Activated CD4-positive, CD25-positive, alpha-beta regulatory T cell treated with anti-CD3 and anti-CD28 coated beads, Interleukin-2, amount 50 U/mL, for 16 hours (primary cell): ENCODE measurements around the gene SPATA2L.
A peak's percentile ranks its signal among the peaks of the same experiment; 100 is the strongest.
"Not testable (repeated sequence)": the region's sequence is repeated elsewhere in the genome, so short reads cannot be mapped to it uniquely, and the experiment has no call there.

ENCODE experiments used
- DNase-seq: peaks from one replicate; pipeline ENCODE4 v3.0.0-alpha.2; 2020; ENCODE audit warnings: low read depth, low spot score

SPATA2L gene

GRCh38 chr16:89690392-89690901 lies 11.1 kb downstream of the SPATA2L start:
- no peak for DNase-seq

GRCh38 chr16:89689621-89690020 lies 11.9 kb downstream of the SPATA2L start:
- DNase-seq: not testable (repeated sequence)

GRCh38 chr16:89689142-89689541 lies 12.4 kb downstream of the SPATA2L start:
- no peak for DNase-seq

- DNase-seq: no peak
These were observed 13.1 kb downstream of the SPATA2L start for GRCh38 chr16:89688395-89688794.

GRCh38 chr16:89687092-89687940 lies 14.2 kb downstream of the SPATA2L start:
- DNase-seq: no peak

GRCh38 chr16:89686520-89687091 lies 14.9 kb downstream of the SPATA2L start, which contains the start of gene CDK10:
TSS of gene CDK10 (plus strand) at chr16:89686689. CDS start at chr16:89686711, 22 bp downstream.
- peak; percentile 84 for DNase-seq

GRCh38 chr16:89685916-89686315 lies 15.6 kb downstream of the SPATA2L start:
- no peak for DNase-seq

GRCh38 chr16:89678258-89678657 lies 23.2 kb downstream of the SPATA2L start:
- no peak for DNase-seq

GRCh38 chr16:89672177-89672941 lies 29.1 kb downstream of the SPATA2L start:
- no peak for DNase-seq

GRCh38 chr16:89671565-89671964 lies 29.9 kb downstream of the SPATA2L start:
- DNase-seq: not testable (repeated sequence)

- DNase-seq: no peak
These were observed 30.7 kb downstream of the SPATA2L start for GRCh38 chr16:89670496-89671431.

- DNase-seq: no peak
These were observed 31.8 kb downstream of the SPATA2L start for GRCh38 chr16:89669755-89670154.

GRCh38 chr16:89668790-89669158 lies 32.7 kb downstream of the SPATA2L start:
- no peak for DNase-seq

GRCh38 chr16:89667633-89668032 lies 33.9 kb downstream of the SPATA2L start:
- no peak for DNase-seq

GRCh38 chr16:89667000-89667399 lies 34.5 kb downstream of the SPATA2L start:
- DNase-seq: not testable (repeated sequence)

- DNase-seq: not testable (repeated sequence)
These were observed 37.3 kb downstream of the SPATA2L start for GRCh38 chr16:89664238-89664637.

GRCh38 chr16:89661215-89661614 lies 40.3 kb downstream of the SPATA2L start:
- no peak for DNase-seq

- DNase-seq: no peak
These were observed 41.4 kb downstream of the SPATA2L start for GRCh38 chr16:89660146-89660545.

- DNase-seq: no peak
These were observed 43.2 kb downstream of the SPATA2L start for GRCh38 chr16:89658221-89658879.

GRCh38 chr16:89657442-89658220 lies 43.9 kb downstream of the SPATA2L start, which contains the start of the genes CHMP1A and SPATA33:
TSS of gene CHMP1A (minus strand) at chr16:89657708. CDS start at chr16:89657588, 120 bp downstream.
TSS of gene SPATA33 (plus strand) at chr16:89657836. CDS start at chr16:89657912, 76 bp downstream.
- peak; percentile 82 for DNase-seq
